HEK293 (cell line): ENCODE measurements around the gene SLC4A1.
"Not testable (repeated sequence)": the region's sequence is repeated elsewhere in the genome, so short reads cannot be mapped to it uniquely, and the experiment has no call there.

Source experiments
- CTCF ChIA-PET: fragments of 350-600 bp; formaldehyde crosslinking; extraction: SDS; loops from one replicate; lab custom pipeline; 2021; ENCODE audit warnings: antibody characterized with exemption; lab: Yijun Ruan, JAX
- POLR2A ChIA-PET: fragments of 300-600 bp; formaldehyde crosslinking; extraction: SDS; loops from one replicate; lab custom pipeline; 2020; ENCODE audit warnings: antibody characterized with exemption, inconsistent platforms; lab: Yijun Ruan, JAX
- H3K27ac ChIP-seq: fragments of 200-500 bp; sonication (Bioruptor generic); 2 replicates; pipeline ENCODE4 v1.5.1; 2014; ENCODE audit warnings: low read depth, low read length, control low read depth, inconsistent platforms; ENCODE audit errors: extremely low read depth
- H3K36me3 ChIP-seq, 2 experiments: fragments of 200-500 bp in 1 of 2; sonication (Bioruptor generic) in 1 of 2; 1 replicate in 1 of 2; 2 replicates in 1 of 2; pipeline ENCODE4 v1.5.1; 2014 to 2017; ENCODE audit warnings: inconsistent platforms in 2 of 2, low read length in 2 of 2; ENCODE audit not compliant: control insufficient read depth in 2 of 2, insufficient read depth in 1 of 2
- H3K4me1 ChIP-seq: fragments of 200-500 bp; sonication (Bioruptor generic); 2 replicates; pipeline ENCODE4 v1.5.1; 2014; ENCODE audit warnings: mild to moderate bottlenecking, low read length, inconsistent platforms; ENCODE audit not compliant: control insufficient read depth, insufficient read depth
- H3K4me3 ChIP-seq: 2 replicates; pipeline ENCODE4 v1.5.1; 2011; ENCODE audit warnings: low read depth, mild to moderate bottlenecking, control low read depth, low read length, moderate library complexity
- H3K9me3 ChIP-seq: fragments of 200-500 bp; sonication (Bioruptor generic); 2 replicates; pipeline ENCODE4 v1.5.1; 2014; ENCODE audit warnings: low read depth, low read length, inconsistent platforms; ENCODE audit not compliant: control insufficient read depth, insufficient read depth
- ELK4 ChIP-seq: IDR thresholded peaks from 2 replicates; pipeline ENCODE4 v1.6.1; 2011; ENCODE audit warnings: mild to moderate bottlenecking, low read depth, low read length, borderline replicate concordance
- GFI1B ChIP-seq: fragments of 450-650 bp; formaldehyde crosslinking; IDR thresholded peaks from 2 replicates; pipeline ENCODE4 v1.5.1; 2016; ENCODE audit warnings: missing biosample characterization, missing genetic modification characterization
- GLI2 ChIP-seq: fragments of 450-650 bp; formaldehyde crosslinking; IDR thresholded peaks from 2 replicates; pipeline ENCODE4; 2017; ENCODE audit warnings: missing biosample characterization, missing genetic modification characterization, low read depth, borderline replicate concordance
- TSHZ1 ChIP-seq: fragments of 450-650 bp; formaldehyde crosslinking; IDR thresholded peaks from 2 replicates; pipeline ENCODE4 v1.5.1; 2016; ENCODE audit warnings: missing biosample characterization, missing genetic modification characterization, borderline replicate concordance
- ZBTB1 ChIP-seq: fragments of 450-650 bp; formaldehyde crosslinking; IDR thresholded peaks from 2 replicates; pipeline ENCODE4 v1.5.1; 2016; ENCODE audit warnings: missing biosample characterization, missing genetic modification characterization
- ZFP3 ChIP-seq: fragments of 450-650 bp; formaldehyde crosslinking; IDR thresholded peaks from 2 replicates; pipeline ENCODE4 v1.5.1; 2016; ENCODE audit warnings: low read depth, missing biosample characterization, missing genetic modification characterization
- ZNF10 ChIP-seq: fragments of 450-650 bp; formaldehyde crosslinking; IDR thresholded peaks from 2 replicates; pipeline ENCODE4 v1.5.1; 2017; ENCODE audit warnings: missing biosample characterization, missing genetic modification characterization
- ZNF114 ChIP-seq: fragments of 450-650 bp; formaldehyde crosslinking; IDR thresholded peaks from 2 replicates; pipeline ENCODE4 v1.5.0; 2017; ENCODE audit warnings: missing biosample characterization, missing genetic modification characterization
- ZNF132 ChIP-seq: fragments of 450-650 bp; formaldehyde crosslinking; IDR thresholded peaks from 2 replicates; pipeline ENCODE4 v1.5.1; 2017; ENCODE audit warnings: missing biosample characterization, missing genetic modification characterization, borderline replicate concordance
- ZNF23 ChIP-seq: fragments of 450-650 bp; formaldehyde crosslinking; IDR thresholded peaks from 2 replicates; pipeline ENCODE4 v1.5.1; 2016; ENCODE audit warnings: missing biosample characterization, missing genetic modification characterization, borderline replicate concordance
- ZNF48 ChIP-seq: fragments of 450-650 bp; formaldehyde crosslinking; IDR thresholded peaks from 2 replicates; pipeline ENCODE4 v1.5.1; 2016; ENCODE audit warnings: missing biosample characterization, missing genetic modification characterization
- ZNF658 ChIP-seq: fragments of 450-650 bp; formaldehyde crosslinking; IDR thresholded peaks from 2 replicates; pipeline ENCODE4; 2016; ENCODE audit warnings: missing biosample characterization, missing genetic modification characterization
- ZNF670 ChIP-seq: fragments of 450-650 bp; formaldehyde crosslinking; IDR thresholded peaks from 2 replicates; pipeline ENCODE4 v1.5.1; 2016; ENCODE audit warnings: missing biosample characterization, missing genetic modification characterization, low read depth
- ZNF776 ChIP-seq: fragments of 450-650 bp; formaldehyde crosslinking; IDR thresholded peaks from 2 replicates; pipeline ENCODE4 v1.5.0; 2017; ENCODE audit warnings: missing biosample characterization, missing genetic modification characterization, borderline replicate concordance
- ZNF791 ChIP-seq: fragments of 450-650 bp; formaldehyde crosslinking; IDR thresholded peaks from 2 replicates; pipeline ENCODE4 v1.5.1; 2016; ENCODE audit warnings: missing biosample characterization, missing genetic modification characterization
- TF ChIP-seq, protein P1 (sequence below): fragments of 450-650 bp; formaldehyde crosslinking; IDR thresholded peaks from 2 replicates; pipeline ENCODE4 v1.5.1; 2016; ENCODE audit warnings: missing biosample characterization, missing genetic modification characterization, borderline replicate concordance

SLC4A1 gene

DNA sequence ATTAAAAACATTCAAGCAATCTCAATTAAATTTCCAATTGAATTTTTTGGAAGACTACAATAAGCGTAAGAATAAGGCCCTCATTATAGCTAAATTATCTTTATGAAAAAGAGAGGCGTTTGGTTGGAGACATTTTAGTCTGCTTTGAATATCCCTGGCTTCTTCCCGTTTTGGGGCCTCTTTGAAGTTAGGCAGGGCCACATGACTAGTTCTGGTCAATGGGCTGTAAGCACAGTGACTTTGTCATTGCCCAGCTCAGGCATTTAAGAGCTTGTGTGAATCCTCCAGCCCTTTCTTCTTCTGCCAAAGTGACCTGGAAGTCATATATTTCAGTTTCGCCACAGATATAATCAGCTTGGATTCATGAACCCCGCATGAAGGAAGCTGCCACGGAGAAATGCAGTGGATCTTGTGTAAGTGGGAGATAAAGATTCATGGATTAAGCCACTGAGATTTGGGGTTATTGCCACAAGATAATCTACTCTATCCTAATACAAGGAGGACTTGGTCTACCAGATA, 26.8 kb downstream of the SLC4A1 start:
- CTCF ChIA-PET, result interaction anchor here (0.6 to 1.1 kb wide), 2 partner anchors 24 to 294 kb away, joined by 4 to 6 read pairs; no protein-coding TSS in a partner anchor
- TF ChIP-seq ZNF10 (tag by site-specific recombination) (no peak), ZNF791 (tag by site-specific recombination) (no peak), TSHZ1 (tag by site-specific recombination) (no peak), ZNF776 (tag by site-specific recombination) (no peak), ZFP3 (tag by site-specific recombination) (no peak), ZNF132 (no peak), GFI1B (tag by site-specific recombination) (no peak), ZNF48 (tag by site-specific recombination) (no peak), GLI2 (tag by site-specific recombination) (no peak), ZNF670 (no peak), ZNF23 (tag by site-specific recombination) (no peak), ZNF114 (tag by site-specific recombination) (no peak), ZNF658 (tag by site-specific recombination) (no peak), ZBTB1 (tag by site-specific recombination) (no peak), ELK4 (no peak)
- TF ChIP-seq, protein P1, sequence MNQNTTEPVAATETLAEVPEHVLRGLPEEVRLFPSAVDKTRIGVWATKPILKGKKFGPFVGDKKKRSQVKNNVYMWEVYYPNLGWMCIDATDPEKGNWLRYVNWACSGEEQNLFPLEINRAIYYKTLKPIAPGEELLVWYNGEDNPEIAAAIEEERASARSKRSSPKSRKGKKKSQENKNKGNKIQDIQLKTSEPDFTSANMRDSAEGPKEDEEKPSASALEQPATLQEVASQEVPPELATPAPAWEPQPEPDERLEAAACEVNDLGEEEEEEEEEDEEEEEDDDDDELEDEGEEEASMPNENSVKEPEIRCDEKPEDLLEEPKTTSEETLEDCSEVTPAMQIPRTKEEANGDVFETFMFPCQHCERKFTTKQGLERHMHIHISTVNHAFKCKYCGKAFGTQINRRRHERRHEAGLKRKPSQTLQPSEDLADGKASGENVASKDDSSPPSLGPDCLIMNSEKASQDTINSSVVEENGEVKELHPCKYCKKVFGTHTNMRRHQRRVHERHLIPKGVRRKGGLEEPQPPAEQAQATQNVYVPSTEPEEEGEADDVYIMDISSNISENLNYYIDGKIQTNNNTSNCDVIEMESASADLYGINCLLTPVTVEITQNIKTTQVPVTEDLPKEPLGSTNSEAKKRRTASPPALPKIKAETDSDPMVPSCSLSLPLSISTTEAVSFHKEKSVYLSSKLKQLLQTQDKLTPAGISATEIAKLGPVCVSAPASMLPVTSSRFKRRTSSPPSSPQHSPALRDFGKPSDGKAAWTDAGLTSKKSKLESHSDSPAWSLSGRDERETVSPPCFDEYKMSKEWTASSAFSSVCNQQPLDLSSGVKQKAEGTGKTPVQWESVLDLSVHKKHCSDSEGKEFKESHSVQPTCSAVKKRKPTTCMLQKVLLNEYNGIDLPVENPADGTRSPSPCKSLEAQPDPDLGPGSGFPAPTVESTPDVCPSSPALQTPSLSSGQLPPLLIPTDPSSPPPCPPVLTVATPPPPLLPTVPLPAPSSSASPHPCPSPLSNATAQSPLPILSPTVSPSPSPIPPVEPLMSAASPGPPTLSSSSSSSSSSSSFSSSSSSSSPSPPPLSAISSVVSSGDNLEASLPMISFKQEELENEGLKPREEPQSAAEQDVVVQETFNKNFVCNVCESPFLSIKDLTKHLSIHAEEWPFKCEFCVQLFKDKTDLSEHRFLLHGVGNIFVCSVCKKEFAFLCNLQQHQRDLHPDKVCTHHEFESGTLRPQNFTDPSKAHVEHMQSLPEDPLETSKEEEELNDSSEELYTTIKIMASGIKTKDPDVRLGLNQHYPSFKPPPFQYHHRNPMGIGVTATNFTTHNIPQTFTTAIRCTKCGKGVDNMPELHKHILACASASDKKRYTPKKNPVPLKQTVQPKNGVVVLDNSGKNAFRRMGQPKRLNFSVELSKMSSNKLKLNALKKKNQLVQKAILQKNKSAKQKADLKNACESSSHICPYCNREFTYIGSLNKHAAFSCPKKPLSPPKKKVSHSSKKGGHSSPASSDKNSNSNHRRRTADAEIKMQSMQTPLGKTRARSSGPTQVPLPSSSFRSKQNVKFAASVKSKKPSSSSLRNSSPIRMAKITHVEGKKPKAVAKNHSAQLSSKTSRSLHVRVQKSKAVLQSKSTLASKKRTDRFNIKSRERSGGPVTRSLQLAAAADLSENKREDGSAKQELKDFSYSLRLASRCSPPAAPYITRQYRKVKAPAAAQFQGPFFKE (tag by site-specific recombination), result no peak
- H3K27ac ChIP-seq, result no peak overlapping the region

DNA sequence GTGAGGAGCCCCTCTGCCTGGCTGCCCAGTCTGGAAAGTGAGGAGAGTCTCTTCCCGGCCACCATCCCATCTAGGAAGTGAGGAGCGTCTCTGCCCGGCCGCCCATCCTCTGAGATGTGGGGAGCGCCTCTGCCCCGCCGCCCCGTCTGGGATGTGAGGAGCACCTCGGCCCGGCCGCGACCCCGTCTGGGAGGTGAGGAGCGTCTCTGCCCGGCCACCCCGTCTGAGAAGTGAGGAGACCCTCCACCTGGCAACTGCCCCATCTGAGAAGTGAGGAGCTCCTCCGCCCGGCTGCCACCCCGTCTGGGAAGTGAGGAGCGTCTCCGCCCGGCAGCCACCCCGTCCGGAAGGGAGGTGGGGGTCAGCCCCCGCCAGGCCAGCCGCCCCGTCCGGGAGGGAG, 30.0 kb downstream of the SLC4A1 start:
- H3K4me3 ChIP-seq, POLR2A ChIA-PET, CTCF ChIA-PET, H3K27ac ChIP-seq, H3K36me3 ChIP-seq, H3K9me3 ChIP-seq: not testable (repeated sequence)
- H3K4me1 ChIP-seq, result peaks cover 10% of the 10 kb centered on the region

More for the DNA sequence above, 26.8 kb downstream of the SLC4A1 start:
- POLR2A ChIA-PET, result interaction anchor here (0.7 kb wide), 1 partner anchor 346 kb away, joined by 4 read pairs; no protein-coding TSS in a partner anchor
- Histone ChIP-seq H3K4me1 (0 out of 2 replicates have a peak, but pooled peaks cover 2% of the 10 kb centered on the region), H3K9me3 (no peaks in the 10 kb centered on the region), H3K36me3 (no peaks in the 10 kb centered on the region), H3K4me3 (no peak overlapping the region)
